HepG2 (cell line): Measurements from ENCODE around the gene C10orf90. TPM values are rescaled to one million over a fixed set of nuclear protein-coding genes. Genes with fewer than 3 reads are reported as not detected.

Experiments
- ATAC-seq: fragments of 200-7000 bp; cut with Tn5 transposase; 3 replicates; pipeline ENCODE4 v1.9.1; 2020; ENCODE audit warnings: mild to moderate bottlenecking, moderate library complexity
- BruUV-seq: library from RNA; stranded (reverse); fragments of 400-500 nt; replicated peaks from 2 replicates; lab custom pipeline; 2021; lab: Mats Ljungman, UMichigan
- CTCF ChIA-PET: fragments of 300-600 bp; formaldehyde crosslinking; extraction: SDS; loops from one replicate; lab custom pipeline; 2021; ENCODE audit warnings: low total read pairs, inconsistent platforms, low intra/inter-chr PET ratio; lab: Yijun Ruan, JAX
- POLR2A ChIA-PET: fragments of 350-600 bp; sonication (Branson Sonifier 250); formaldehyde crosslinking; loops from one replicate; lab custom pipeline; 2020; ENCODE audit warnings: antibody characterized with exemption, inconsistent platforms; lab: Yijun Ruan, JAX
- DNase-seq: peaks from one replicate; pipeline ENCODE4 v3.0.0-alpha.2; 2015; ENCODE audit warnings: low spot score
- FAIRE-seq: peaks from 3 replicates; lab custom pipeline; 2011; peaks lifted over from hg19 to GRCh38; lab: Jason Lieb, UNC
- H2AFZ ChIP-seq: one replicate; pipeline ENCODE4 v1.6.1; 2011; ENCODE audit warnings: low read length, inconsistent platforms
- H3K27ac ChIP-seq: fragments of 300-600 bp; 3 replicates; pipeline ENCODE4 v1.8.0; 2011; ENCODE audit warnings: mixed run types, mild to moderate bottlenecking, mixed read lengths, low read length, inconsistent platforms; ENCODE audit not compliant: insufficient read depth; ENCODE audit errors: extremely low read length
- H3K27me3 ChIP-seq, 2 experiments: fragments of 200-600 bp in 1 of 2; 2 replicates in 1 of 2; 3 replicates in 1 of 2; pipeline versions ENCODE4 v1.6.0 to v1.8.0; 2011; ENCODE audit warnings: low read length in 2 of 2, mild to moderate bottlenecking in 2 of 2, moderate library complexity in 2 of 2, inconsistent platforms in 1 of 2; ENCODE audit not compliant: insufficient read depth in 2 of 2, control insufficient read depth in 1 of 2
- H3K36me3 ChIP-seq, 2 experiments: fragments of 200-600 bp in 1 of 2; replicated peaks in 1 of 2; 2 replicates in 1 of 2; 3 replicates in 1 of 2; pipeline versions ENCODE4 v1.5.1 to v1.8.0; 2011; ENCODE audit warnings: low read length in 2 of 2, inconsistent platforms in 1 of 2; ENCODE audit not compliant: insufficient read depth in 2 of 2, control insufficient read depth in 1 of 2
- H3K4me1 ChIP-seq: 2 replicates; pipeline ENCODE4 v1.5.1; 2012; ENCODE audit warnings: low read length, inconsistent platforms; ENCODE audit not compliant: insufficient read depth
- H3K4me2 ChIP-seq: 2 replicates; pipeline ENCODE4 v1.6.0; 2011; ENCODE audit warnings: low read depth, low read length, inconsistent platforms
- H3K4me3 ChIP-seq, 3 experiments: fragments of 200-600 bp in 1 of 3; sonication (generic), shearing (Covaris generic) in 1 of 3; replicated peaks in 1 of 3; 2 replicates each; pipeline ENCODE4 v1.5.1; 2011 to 2016; ENCODE audit warnings: low read length in 3 of 3, inconsistent platforms in 2 of 3, low read depth in 2 of 3, mild to moderate bottlenecking in 2 of 3, control low read depth in 1 of 3, mixed read lengths in 1 of 3; ENCODE audit not compliant: insufficient read depth in 1 of 3
- H3K79me2 ChIP-seq: one replicate; pipeline ENCODE4 v1.6.1; 2011; ENCODE audit warnings: low read length, inconsistent platforms; ENCODE audit not compliant: insufficient read depth
- H3K9ac ChIP-seq: 2 replicates; pipeline ENCODE4 v1.6.0; 2011; ENCODE audit warnings: mild to moderate bottlenecking, low read depth, low read length, inconsistent platforms; ENCODE audit not compliant: insufficient read depth
- H3K9me3 ChIP-seq: 2 replicates; pipeline ENCODE4 v1.5.1; 2012; ENCODE audit warnings: mild to moderate bottlenecking, low read length
- H4K20me1 ChIP-seq: 2 replicates; pipeline ENCODE4 v1.6.0; 2011; ENCODE audit warnings: inconsistent platforms, mild to moderate bottlenecking, low read length, moderate library complexity; ENCODE audit not compliant: insufficient read depth
- HBP1 ChIP-seq: IDR thresholded peaks from 2 replicates; pipeline ENCODE4 v1.6.1; 2016; ENCODE audit warnings: low read depth, control low read depth
- PAWR ChIP-seq: sonication (generic); formaldehyde crosslinking; IDR thresholded peaks from 2 replicates; pipeline ENCODE4 v1.4.0; 2020; ENCODE audit warnings: missing genetic modification reagents, mild to moderate bottlenecking, borderline replicate concordance
- SP2 ChIP-seq: sonication (generic); formaldehyde crosslinking; IDR thresholded peaks from 2 replicates; pipeline ENCODE4 v1.5.1; 2020; ENCODE audit warnings: mild to moderate bottlenecking, missing genetic modification reagents
- STAT5B ChIP-seq: sonication (generic); formaldehyde crosslinking; IDR thresholded peaks from 2 replicates; pipeline ENCODE4 v1.4.0; 2020; ENCODE audit warnings: missing genetic modification reagents
- TGIF2 ChIP-seq: IDR thresholded peaks from 2 replicates; pipeline ENCODE4 v1.6.1; 2016; ENCODE audit warnings: control low read depth, missing compliant biosample characterization
- TMF1 ChIP-seq: sonication (generic); formaldehyde crosslinking; IDR thresholded peaks from 2 replicates; pipeline ENCODE4 v1.8.1; 2022; ENCODE audit warnings: low read depth, missing genetic modification reagents
- ZBTB14 ChIP-seq: sonication (generic); formaldehyde crosslinking; IDR thresholded peaks from 2 replicates; pipeline ENCODE4 v1.4.0; 2020; ENCODE audit warnings: missing genetic modification reagents
- ZBTB43 ChIP-seq: sonication (generic); formaldehyde crosslinking; conservative IDR thresholded peaks from 2 replicates; pipeline ENCODE4 v1.4.0; 2020; ENCODE audit warnings: missing genetic modification reagents
- ZNF225 ChIP-seq: sonication (generic); formaldehyde crosslinking; IDR thresholded peaks from 2 replicates; pipeline ENCODE4 v1.4.0; 2020; ENCODE audit warnings: mild to moderate bottlenecking, missing genetic modification reagents
- ZNF30 ChIP-seq: sonication (generic); formaldehyde crosslinking; IDR thresholded peaks from 2 replicates; pipeline ENCODE4 v1.5.0; 2020; ENCODE audit warnings: mild to moderate bottlenecking, missing genetic modification reagents
- ZNF577 ChIP-seq: sonication (generic); formaldehyde crosslinking; IDR thresholded peaks from 2 replicates; pipeline ENCODE4 v1.4.0; 2020; ENCODE audit warnings: mild to moderate bottlenecking, low read depth, missing genetic modification reagents, borderline replicate concordance
- ZNF678 ChIP-seq: sonication (generic); formaldehyde crosslinking; IDR thresholded peaks from 2 replicates; pipeline ENCODE4 v1.4.0; 2020; ENCODE audit warnings: mild to moderate bottlenecking, missing genetic modification reagents
- WGBS: methylation state at CpG from one replicate; pipeline ENCODE4 v1.1.6; 2017; ENCODE audit warnings: low lambda C conversion rate; 5-methylcytosine and 5-hydroxymethylcytosine counted together
- in situ Hi-C: cut with HindIII; loops from 2 replicates; pipeline ENCODE4 v1.10.0; 2017; ENCODE audit warnings: low pct_unique_long_range_greater_than_20kb; ENCODE audit not compliant: extremely low pct_ligation_motif_present
- intact Hi-C: fragments of 100-400 bp; cut with micrococcal nuclease; formaldehyde crosslinking; loops from one replicate; pipeline ENCODE4 v1.10.0; 2022; ENCODE audit not compliant: unreplicated experiment
- polyA plus RNA-seq, 8 experiments: library from polyadenylated mRNA; depleted of rRNA in 3 of 8; stranded (reverse) in 7 of 8; unstranded in 1 of 8; fragments of >200 nt; fragmentation: Illumina TruSeq in 4 of 8; extraction: Trizol in 4 of 8; gene quantifications; 2 replicates each; pipeline versions ENCODE4 v1.2.1 to v1.2.3, GENCODE V29; 2011 to 2016; ENCODE audit warnings: low read depth in 4 of 8, missing spikeins in 1 of 8, mixed read lengths in 1 of 8; ENCODE audit not compliant: insufficient read depth in 1 of 8
- total RNA-seq, 5 experiments: library from RNA; depleted of rRNA; stranded (reverse); fragments of >200 nt; fragmentation: Illumina TruSeq; extraction: Trizol; gene quantifications; 2 replicates each; pipeline ENCODE4 v1.2.3, GENCODE V29; 2016; ENCODE audit warnings: low read depth in 1 of 5

The C10orf90 gene
- total and polyA plus RNA-seq, 2 of the 13 experiments (the other 11 are each of a cell fraction or from before 2014, with no cell fraction given): not detected

- Histone ChIP-seq H3K9ac (no peak overlapping the region), H3K79me2 (no peaks in the 10 kb centered on the region), H3K4me1 (no peaks in the 10 kb centered on the region), H3K36me3 (no peaks in the 10 kb centered on the region), H3K27ac (no peak overlapping the region), H3K27me3 (peaks cover 0 to 16% of the 10 kb centered on the region in 2 experiments; a peak in 3 of 5 replicates), H4K20me1 (no peaks in the 10 kb centered on the region), H3K9me3 (no peaks in the 10 kb centered on the region), H2AFZ (no peak overlapping the region), H3K4me3 (no peak overlapping the region), H3K4me2 (no peak overlapping the region)
- FAIRE-seq: no peak
- TF ChIP-seq ZNF225 (no peak), HBP1 (no peak), SP2 (CRISPR knock-in tag) (no peak), ZNF30 (CRISPR knock-in tag) (no peak), STAT5B (no peak), ZNF678 (CRISPR knock-in tag) (no peak), PAWR (CRISPR knock-in tag) (no peak), TGIF2 (no peak), ZBTB14 (no peak), ZNF577 (CRISPR knock-in tag) (no peak), ZBTB43 (CRISPR knock-in tag) (no peak), TMF1 (CRISPR knock-in tag) (no peak)
- ChIA-PET POLR2A (no interaction called here), CTCF (no interaction called here)
- ATAC-seq: no peak
- 0% methylated on average over 5 of the region's 5 CpGs for WGBS
- intact Hi-C loops (no loop called here), in situ Hi-C loops (no loop called here)
- no TSS peak for BruUV-seq
- DNase-seq: no peak
Measured at GRCh38 chr10:126647116-126647515, 23.4 kb downstream of the C10orf90 start.
